Mucosa of stomach (tissue), 1 donor: ENCODE measurements around the gene ZNF408.
A peak's percentile ranks its signal among the peaks of the same experiment; 100 is the strongest.

Experiments
- H3K27me3 ChIP-seq: one replicate; pipeline ENCODE4 v1.7.0; 2013; ENCODE audit warnings: mild to moderate bottlenecking, low read length; ENCODE audit not compliant: control insufficient read depth, insufficient read depth
- H3K36me3 ChIP-seq: one replicate; pipeline ENCODE4 v1.7.0; 2013; ENCODE audit warnings: low read length; ENCODE audit not compliant: control insufficient read depth, insufficient read depth
- H3K4me1 ChIP-seq: one replicate; pipeline ENCODE4 v1.7.0; 2013; ENCODE audit warnings: mild to moderate bottlenecking, low read length; ENCODE audit not compliant: control insufficient read depth, insufficient read depth
- H3K4me3 ChIP-seq: one replicate; pipeline ENCODE4 v1.7.0; 2013; ENCODE audit warnings: low read length
- H3K9ac ChIP-seq: one replicate; pipeline ENCODE4 v1.7.0; 2013; ENCODE audit warnings: mild to moderate bottlenecking, low read length, moderate library complexity
- H3K9me3 ChIP-seq: one replicate; pipeline ENCODE4 v1.7.0; 2013; ENCODE audit warnings: mild to moderate bottlenecking, low read length, moderate library complexity; ENCODE audit not compliant: control insufficient read depth
- donor health status: Pancreatic carcinoma.

The ZNF408 gene

DNA sequence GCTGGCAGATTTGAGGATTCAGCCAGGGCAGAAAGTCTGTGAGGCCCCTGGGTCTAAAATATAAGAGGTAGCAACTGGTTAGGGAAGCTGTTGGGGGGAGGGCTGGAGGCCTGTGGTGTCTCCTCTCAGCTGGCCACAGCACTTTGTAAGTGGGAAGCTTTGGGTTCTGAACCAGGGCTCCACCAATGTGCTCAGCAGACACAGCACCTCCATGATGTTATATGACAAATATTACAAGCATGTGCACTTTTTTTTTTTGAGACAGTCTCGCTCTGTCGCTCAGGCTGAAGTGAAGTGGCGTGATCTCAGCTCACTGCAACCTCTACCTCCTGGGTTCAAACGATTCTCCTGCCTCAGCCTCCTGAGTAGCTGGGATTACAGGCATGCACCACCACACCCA is 8.4 kb upstream of the ZNF408 start:
- no peak overlapping the region for H3K9ac ChIP-seq
- peaks cover 19% of the 10 kb centered on the region for H3K4me1 ChIP-seq
- H3K36me3 ChIP-seq, result peaks cover 33% of the 10 kb centered on the region

DNA sequence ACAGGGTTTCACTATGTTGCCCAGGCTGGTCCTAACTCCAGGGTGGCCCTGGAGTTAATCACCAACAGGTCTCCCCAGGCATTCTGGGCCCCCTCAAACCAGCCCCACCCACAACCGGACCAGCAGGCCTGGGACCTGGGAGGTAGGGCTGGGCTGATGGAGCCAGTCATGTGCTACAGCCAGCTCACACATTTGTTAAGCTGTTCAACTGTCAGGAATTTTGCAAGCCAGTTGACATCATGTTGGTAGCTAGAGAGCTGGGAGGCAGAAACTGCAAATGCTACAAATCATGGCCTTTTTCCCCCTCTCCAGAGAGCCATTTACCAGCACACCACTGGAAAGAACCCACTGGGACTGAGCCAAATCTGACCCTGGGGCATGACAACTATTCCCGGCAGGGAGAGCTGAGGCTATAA is 7.2 kb upstream of the ZNF408 start:
- Histone ChIP-seq H3K4me3 (no peak overlapping the region), H3K36me3 (peaks cover 25% of the 10 kb centered on the region), H3K9ac (no peak overlapping the region), H3K27me3 (no peaks in the 10 kb centered on the region), H3K9me3 (no peaks in the 10 kb centered on the region), H3K4me1 (peaks cover 27% of the 10 kb centered on the region)

More for the DNA sequence above, 8.4 kb upstream of the ZNF408 start:
- Histone ChIP-seq H3K9me3 (no peaks in the 10 kb centered on the region), H3K4me3 (no peak overlapping the region), H3K27me3 (no peaks in the 10 kb centered on the region)

DNA sequence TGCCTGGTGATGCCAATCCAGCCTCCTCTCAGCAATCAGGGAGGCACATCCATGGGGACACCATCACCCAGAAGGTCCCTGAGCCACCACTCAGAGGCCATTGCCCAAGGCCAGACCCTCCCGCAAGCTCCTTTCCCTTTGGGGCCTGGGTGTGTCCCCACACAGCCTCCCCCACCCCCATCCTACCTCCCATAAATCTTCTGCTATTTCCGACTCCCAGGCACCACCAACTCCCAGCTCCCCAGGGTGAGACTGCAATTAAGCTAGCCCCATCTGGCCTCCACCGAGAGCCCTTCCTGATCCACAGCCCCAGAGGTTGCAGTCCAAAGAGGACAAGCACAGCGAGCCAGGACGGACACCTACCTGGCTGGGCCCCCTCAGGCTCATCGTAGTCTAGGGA is 6.8 kb upstream of the ZNF408 start:
- Histone ChIP-seq H3K4me1 (peaks cover 31% of the 10 kb centered on the region), H3K27me3 (no peaks in the 10 kb centered on the region), H3K4me3 (no peak overlapping the region), H3K36me3 (peaks cover 25% of the 10 kb centered on the region), H3K9ac (no peak overlapping the region), H3K9me3 (no peaks in the 10 kb centered on the region)

DNA sequence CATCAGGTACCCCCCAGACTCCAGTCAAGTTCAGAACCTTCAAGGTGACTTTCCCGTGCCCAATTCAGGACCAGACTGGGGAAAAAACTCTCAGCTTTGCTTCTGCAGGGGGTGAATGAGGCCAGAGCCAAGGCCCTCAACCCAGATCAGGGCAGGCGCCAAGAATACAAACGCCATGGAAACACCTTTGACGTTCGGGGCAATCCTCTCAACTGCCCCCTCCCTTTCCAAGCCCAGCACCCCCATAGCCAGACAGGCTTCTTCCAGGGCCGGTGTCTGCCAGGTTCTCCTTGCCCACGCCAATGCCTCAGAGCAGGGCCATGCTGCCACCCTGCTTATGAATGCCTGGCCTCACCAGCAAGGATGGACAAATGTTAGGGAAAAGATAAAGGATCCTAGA is 6.2 kb upstream of the ZNF408 start:
- Histone ChIP-seq H3K36me3 (peaks cover 25% of the 10 kb centered on the region), H3K9me3 (no peaks in the 10 kb centered on the region), H3K27me3 (no peaks in the 10 kb centered on the region), H3K4me1 (peaks cover 31% of the 10 kb centered on the region), H3K9ac (no peak overlapping the region), H3K4me3 (no peak overlapping the region)

DNA sequence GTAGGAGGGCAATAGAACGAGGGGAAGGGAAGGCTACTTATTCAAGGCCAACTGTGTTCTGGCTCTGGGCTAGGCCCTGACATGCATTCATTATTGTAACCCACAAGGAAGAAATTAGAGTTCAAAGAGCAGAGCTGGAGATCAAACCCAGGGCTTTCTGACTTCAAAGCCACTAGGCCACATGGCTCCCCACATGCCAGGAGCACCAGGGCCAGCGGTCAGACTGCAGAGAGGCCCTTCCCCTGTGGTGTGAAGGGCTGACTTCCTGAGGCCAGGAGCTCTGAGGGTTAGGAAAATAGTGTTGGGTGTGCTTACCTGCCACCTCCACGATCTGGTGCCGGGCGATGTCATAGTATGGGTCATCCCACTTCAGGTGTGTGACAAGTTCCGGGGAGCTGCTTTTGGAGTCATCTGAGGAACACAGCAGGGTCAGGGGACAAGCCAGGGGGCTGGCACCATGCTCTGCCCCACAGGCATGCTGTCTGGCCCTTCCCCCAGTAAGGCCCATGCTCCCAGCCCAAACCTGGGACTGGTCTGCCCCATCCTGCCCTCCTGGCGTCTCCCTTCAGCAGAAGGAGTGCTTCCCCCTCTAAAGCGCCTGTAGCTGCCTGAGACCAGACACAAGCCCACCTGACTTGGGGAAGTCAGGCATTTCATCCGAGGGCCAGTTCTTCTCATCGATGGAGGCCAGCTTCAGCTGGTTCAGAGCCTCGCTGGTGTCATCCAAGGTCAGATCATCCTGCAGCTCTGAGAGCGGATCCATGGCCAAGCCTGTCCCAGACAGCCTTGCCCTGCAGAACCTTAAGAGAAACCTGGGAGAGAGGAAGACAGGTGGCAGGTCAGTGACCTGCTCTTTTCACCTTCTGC is 5.3 kb upstream of the ZNF408 start:
- Histone ChIP-seq H3K9me3 (no peaks in the 10 kb centered on the region), H3K36me3 (peaks cover 25% of the 10 kb centered on the region), H3K4me1 (peaks cover 31% of the 10 kb centered on the region), H3K4me3 (no peak overlapping the region), H3K9ac (no peak overlapping the region), H3K27me3 (no peaks in the 10 kb centered on the region)

DNA sequence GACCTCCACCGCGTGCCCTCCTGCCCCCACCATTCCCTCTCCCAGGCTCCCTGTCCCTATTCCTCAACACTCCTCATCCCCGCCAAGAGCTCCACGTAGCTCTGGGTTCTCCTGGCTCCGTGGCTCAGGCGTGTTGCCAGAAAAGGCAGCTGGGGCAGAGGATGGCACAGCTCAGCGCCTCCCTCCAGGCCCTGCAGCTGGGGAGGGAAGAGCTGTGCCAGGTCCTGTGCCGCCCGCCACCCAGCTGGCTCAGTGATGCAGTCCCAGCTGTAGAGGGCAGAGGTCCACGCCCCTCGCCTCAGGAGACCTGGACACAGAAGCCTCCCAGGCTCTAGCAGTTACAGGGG is 4.6 kb upstream of the ZNF408 start:
- H3K9ac ChIP-seq, result no peak overlapping the region
- H3K27me3 ChIP-seq, result no peaks in the 10 kb centered on the region
- no peaks in the 10 kb centered on the region for H3K9me3 ChIP-seq
- peaks cover 31% of the 10 kb centered on the region for H3K4me1 ChIP-seq
- H3K4me3 ChIP-seq, result no peak overlapping the region
- peaks cover 25% of the 10 kb centered on the region for H3K36me3 ChIP-seq

DNA sequence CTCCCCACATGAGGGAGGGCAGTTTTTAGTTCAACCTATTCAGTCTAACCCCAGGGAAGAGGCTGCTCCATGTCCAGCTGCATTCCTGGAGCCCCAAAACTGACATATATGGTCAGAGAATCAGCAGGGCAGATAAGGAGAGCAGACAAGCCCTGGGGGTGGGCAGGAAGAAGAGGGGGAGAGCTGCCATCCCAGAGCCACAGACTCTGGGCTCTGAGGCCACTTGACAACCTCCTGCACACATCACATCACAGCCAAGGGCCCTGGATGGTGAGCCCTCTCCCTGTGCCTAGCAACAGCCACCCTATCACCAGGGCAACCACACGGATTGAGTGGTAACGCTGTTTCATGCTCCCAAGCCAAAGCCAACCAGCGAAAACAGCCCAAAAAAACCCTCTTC is 3.5 kb upstream of the ZNF408 start:
- Histone ChIP-seq H3K27me3 (no peaks in the 10 kb centered on the region), H3K9me3 (no peaks in the 10 kb centered on the region), H3K36me3 (peaks cover 25% of the 10 kb centered on the region), H3K4me1 (peaks cover 34% of the 10 kb centered on the region), H3K4me3 (no peak overlapping the region), H3K9ac (peak overlapping the region; percentile 51)

DNA sequence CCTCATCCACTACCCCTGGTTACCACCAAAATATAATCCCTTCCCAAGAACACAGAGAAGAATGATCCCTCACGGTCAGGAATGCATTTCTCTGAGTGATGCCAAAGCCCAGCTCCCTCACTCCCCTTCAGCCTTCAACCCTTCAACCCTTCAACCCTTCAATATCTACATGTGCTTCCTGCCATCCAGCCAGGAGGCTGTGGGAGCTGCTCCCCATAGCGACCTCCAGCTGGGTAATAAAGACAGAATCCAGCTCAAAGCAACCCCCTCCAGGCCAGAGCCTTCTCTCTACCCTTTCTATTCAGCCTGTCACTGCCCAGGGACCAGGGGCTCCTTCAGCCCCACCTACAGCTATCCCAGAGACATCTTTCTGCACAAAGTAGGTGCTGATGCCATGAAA is 3.1 kb upstream of the ZNF408 start:
- no peak overlapping the region for H3K4me3 ChIP-seq
- no peaks in the 10 kb centered on the region for H3K9me3 ChIP-seq
- no peaks in the 10 kb centered on the region for H3K27me3 ChIP-seq
- peaks cover 34% of the 10 kb centered on the region for H3K4me1 ChIP-seq
- peak overlapping the region; percentile 51 for H3K9ac ChIP-seq
- H3K36me3 ChIP-seq, result peaks cover 28% of the 10 kb centered on the region

DNA sequence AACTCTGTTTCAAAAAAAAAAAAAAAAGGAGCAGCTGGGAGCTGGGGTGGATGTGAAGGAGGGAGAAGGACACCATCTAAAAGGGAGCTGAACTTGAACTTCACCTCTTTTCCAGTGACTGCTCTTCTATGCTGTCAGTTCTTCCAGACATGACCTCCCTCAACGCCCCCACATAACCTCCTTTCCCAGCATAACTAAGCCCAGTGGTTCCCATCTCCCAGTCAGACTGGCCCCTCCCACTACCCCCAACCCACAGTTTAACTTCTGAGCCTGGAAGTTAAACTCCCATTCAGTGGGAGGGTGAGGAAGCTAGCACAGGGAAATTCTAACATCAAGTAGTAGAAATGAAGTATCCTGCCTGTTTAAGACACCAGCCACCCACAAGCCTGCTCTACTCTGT is 2.2 kb upstream of the ZNF408 start:
- Histone ChIP-seq H3K36me3 (peaks cover 31% of the 10 kb centered on the region), H3K4me1 (peaks cover 34% of the 10 kb centered on the region), H3K4me3 (no peak overlapping the region), H3K9me3 (no peaks in the 10 kb centered on the region), H3K27me3 (no peaks in the 10 kb centered on the region), H3K9ac (no peak overlapping the region)

DNA sequence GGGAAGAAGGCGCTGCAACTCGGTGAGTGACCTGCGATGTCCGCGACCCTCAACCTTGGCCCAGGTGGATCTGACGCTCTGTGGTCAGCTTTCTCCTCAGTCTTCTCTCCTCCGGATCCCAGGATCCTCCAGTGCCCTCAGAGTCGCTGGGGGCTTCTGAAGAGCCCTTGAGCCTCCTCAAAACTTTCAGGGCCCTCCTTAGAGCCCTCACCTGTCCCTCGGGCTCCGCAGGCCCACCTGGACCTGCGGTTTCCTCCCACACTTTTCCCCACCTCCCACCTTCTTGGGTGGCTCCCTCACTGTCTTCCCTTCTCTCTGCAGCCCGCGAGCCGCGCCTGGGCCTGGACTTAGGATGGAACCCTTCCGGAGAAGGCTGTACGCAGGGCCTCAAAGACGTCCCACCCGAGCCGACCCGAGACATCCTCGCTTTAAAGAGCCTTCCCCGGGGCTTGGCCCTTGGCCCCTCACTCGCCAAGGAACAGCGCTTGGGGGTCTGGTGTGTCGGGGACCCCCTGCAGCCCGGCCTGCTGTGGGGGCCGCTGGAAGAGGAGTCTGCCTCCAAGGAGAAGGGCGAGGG is 335 bp downstream of the ZNF408 start:
- Histone ChIP-seq H3K4me1 (peaks cover 23% of the 10 kb centered on the region), H3K4me3 (peak overlapping the region; percentile 65), H3K9ac (peak overlapping the region; percentile 90), H3K9me3 (no peaks in the 10 kb centered on the region), H3K36me3 (peaks cover 26% of the 10 kb centered on the region), H3K27me3 (no peaks in the 10 kb centered on the region)

DNA sequence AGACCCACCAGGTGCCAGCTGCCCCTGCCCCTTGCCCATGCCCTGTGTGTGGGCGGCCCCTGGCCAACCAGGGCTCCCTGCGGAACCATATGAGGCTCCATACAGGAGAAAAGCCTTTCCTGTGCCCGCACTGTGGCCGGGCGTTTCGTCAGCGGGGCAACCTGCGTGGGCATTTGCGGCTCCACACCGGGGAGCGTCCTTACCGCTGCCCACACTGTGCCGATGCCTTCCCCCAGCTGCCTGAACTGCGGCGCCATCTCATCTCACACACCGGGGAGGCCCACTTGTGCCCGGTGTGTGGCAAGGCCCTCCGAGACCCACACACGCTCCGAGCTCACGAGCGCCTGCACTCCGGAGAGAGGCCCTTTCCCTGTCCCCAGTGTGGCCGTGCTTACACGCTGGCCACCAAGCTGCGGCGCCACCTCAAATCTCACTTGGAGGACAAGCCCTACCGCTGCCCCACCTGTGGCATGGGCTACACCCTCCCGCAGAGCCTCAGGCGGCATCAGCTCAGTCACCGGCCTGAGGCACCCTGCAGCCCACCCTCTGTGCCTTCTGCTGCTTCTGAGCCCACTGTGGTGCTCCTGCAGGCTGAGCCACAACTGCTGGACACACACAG is 4.3 kb downstream of the ZNF408 start:
- Histone ChIP-seq H3K4me1 (peaks cover 4% of the 10 kb centered on the region), H3K9me3 (no peaks in the 10 kb centered on the region), H3K27me3 (no peaks in the 10 kb centered on the region), H3K36me3 (peaks cover 34% of the 10 kb centered on the region), H3K4me3 (no peak overlapping the region), H3K9ac (no peak overlapping the region)

DNA sequence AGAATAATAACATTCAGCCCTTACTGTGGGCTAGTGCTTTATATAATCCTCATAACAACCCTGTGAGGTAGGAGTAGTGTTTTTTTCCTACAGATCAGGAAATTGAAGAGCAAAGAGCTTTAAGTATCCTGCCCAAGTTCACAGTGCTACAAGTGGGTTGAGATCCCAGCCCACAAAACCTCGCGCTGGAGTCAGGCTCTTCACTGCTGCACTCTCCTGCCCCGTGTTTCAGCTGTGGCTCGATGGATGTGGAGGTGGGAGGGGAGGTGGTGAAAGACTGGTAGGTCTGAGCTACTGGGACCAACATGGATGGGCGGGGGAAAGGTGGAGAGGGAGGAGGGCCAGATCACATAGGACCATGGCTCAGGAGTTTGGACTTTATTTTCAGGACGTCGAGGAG is 6.1 kb downstream of the ZNF408 start:
- Histone ChIP-seq H3K36me3 (peaks cover 34% of the 10 kb centered on the region), H3K4me1 (no peaks in the 10 kb centered on the region)

More for the DNA sequence above, 6.1 kb downstream of the ZNF408 start:
- Histone ChIP-seq H3K9me3 (no peaks in the 10 kb centered on the region), H3K9ac (no peak overlapping the region), H3K4me3 (no peak overlapping the region), H3K27me3 (no peaks in the 10 kb centered on the region)
